Erythroblast (primary cell): ENCODE data around the gene PPM1D.
"Not testable (repeated sequence)": the region's sequence is repeated elsewhere in the genome, so short reads cannot be mapped to it uniquely, and the experiment has no call there.

ENCODE experiments used
- DNase-seq, 2 experiments: peaks; one replicate each; lab custom pipeline; 2025; lab: John Stamatoyannopoulos, UW
- GATA1 ChIP-seq: IDR thresholded peaks from 2 replicates; pipeline ENCODE4 v1.6.1; 2011; ENCODE audit warnings: low read depth, mild to moderate bottlenecking, control low read depth, low read length, moderate library complexity
- POLR2A ChIP-seq: IDR thresholded peaks from 2 replicates; pipeline ENCODE4 v1.6.1; 2011; ENCODE audit warnings: mild to moderate bottlenecking, low read length

Gene PPM1D

GRCh38 chr17:60577147-60577915 is 22.7 kb upstream of the PPM1D start:
- DNase-seq, result peak; percentile 27 to 35
- TF ChIP-seq GATA1 (no peak), POLR2A (no peak)

GRCh38 chr17:60579090-60579489 is 20.9 kb upstream of the PPM1D start:
- TF ChIP-seq POLR2A (no peak), GATA1 (no peak)
- DNase-seq, result peak in 1 of 2 experiments; percentile 30

GRCh38 chr17:60579551-60579950 is 20.4 kb upstream of the PPM1D start:
- TF ChIP-seq POLR2A (no peak), GATA1 (no peak)
- no peak for DNase-seq

- TF ChIP-seq POLR2A (no peak), GATA1 (no peak)
Observed at GRCh38 chr17:60583008-60583407, 17.0 kb upstream of the PPM1D start.

GRCh38 chr17:60585887-60586286 is 14.1 kb upstream of the PPM1D start:
- no peak for DNase-seq
- TF ChIP-seq POLR2A (no peak), GATA1 (no peak)

More at GRCh38 chr17:60583008-60583407, 17.0 kb upstream of the PPM1D start:
- no peak for DNase-seq

GRCh38 chr17:60586288-60586974 is 13.6 kb upstream of the PPM1D start:
- peak in 1 of 2 experiments; percentile 36 for DNase-seq
- no peak for TF ChIP-seq GATA1
- no peak for TF ChIP-seq POLR2A

GRCh38 chr17:60590070-60590469 is 9.9 kb upstream of the PPM1D start:
- TF ChIP-seq GATA1, result no peak
- no peak for TF ChIP-seq POLR2A

GRCh38 chr17:60592750-60593149 is 7.2 kb upstream of the PPM1D start:
- no peak for DNase-seq
- no peak for TF ChIP-seq POLR2A
- TF ChIP-seq GATA1, result no peak

More at GRCh38 chr17:60590070-60590469, 9.9 kb upstream of the PPM1D start:
- DNase-seq, result no peak

- not testable (repeated sequence) for DNase-seq
Observed at GRCh38 chr17:60593441-60594036, 6.5 kb upstream of the PPM1D start.

- not testable (repeated sequence) for DNase-seq
Observed at GRCh38 chr17:60594170-60594569, 5.8 kb upstream of the PPM1D start.

- no peak for DNase-seq
- no peak for TF ChIP-seq GATA1
- TF ChIP-seq POLR2A, result no peak
Observed at GRCh38 chr17:60594734-60595133, 5.3 kb upstream of the PPM1D start.

- DNase-seq, result no peak
- TF ChIP-seq GATA1, result no peak
- no peak for TF ChIP-seq POLR2A
Observed at GRCh38 chr17:60597297-60597696, 2.7 kb upstream of the PPM1D start.

- DNase-seq, result no peak
- TF ChIP-seq POLR2A, result no peak
- TF ChIP-seq GATA1, result no peak
Observed at GRCh38 chr17:60598001-60598736, 1.8 kb upstream of the PPM1D start.

- DNase-seq, result no peak
- TF ChIP-seq GATA1, result no peak
- no peak for TF ChIP-seq POLR2A
Observed at GRCh38 chr17:60599220-60599619, 773 bp upstream of the PPM1D start.
